ENCODE results near the gene OTUB2. TPM values are rescaled to one million over a fixed set of nuclear protein-coding genes. Genes with fewer than 3 reads are reported as not detected.

The OTUB2 gene
- polyA plus RNA-seq, 1 donor (not counting 4 experiments of a cell fraction or from before 2014, with no cell fraction given) = 2.6 TPM

DNA sequence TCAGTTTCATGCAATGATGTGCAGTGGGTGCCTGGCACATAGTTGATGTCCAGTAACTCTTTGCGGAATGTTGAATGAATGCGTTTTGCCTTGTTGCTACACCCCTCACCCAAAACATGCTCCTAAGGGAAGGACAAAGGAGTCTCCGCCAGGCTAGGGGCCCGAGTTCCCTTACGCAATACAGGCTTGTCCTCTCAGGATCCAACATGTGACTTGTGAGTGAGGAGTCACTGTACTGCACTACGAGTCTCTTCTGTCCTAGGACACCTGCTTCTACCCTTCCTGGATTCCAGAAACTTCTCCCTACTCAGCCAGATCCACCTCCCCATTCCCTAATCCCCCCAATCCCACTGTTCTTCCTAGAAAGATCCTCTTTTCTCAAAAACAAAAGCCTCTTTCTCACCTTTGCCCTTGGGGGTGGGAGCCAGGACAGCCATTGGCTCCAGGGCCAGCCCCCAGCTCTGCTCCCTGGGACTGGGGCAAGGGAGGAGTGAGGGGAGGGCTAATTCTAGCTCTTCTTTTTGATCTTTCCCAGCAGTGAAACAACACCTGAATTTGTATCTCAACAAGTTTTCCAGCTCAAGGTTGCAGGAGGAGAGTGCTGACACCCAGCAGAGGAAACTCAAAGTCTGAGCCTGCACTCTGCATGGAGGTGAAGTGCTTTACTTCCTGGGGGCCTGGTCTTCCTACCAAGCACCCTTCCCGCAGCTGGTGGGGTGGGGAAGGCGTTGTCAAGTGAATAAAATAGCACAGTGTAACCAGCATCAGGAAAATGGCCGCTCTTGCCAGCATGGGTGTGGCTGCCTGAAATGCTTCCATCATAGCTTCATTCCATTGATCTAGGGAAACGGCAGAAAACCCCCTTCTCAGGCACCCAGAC lies 3.4 kb upstream of the OTUB2 start:
- DNase-seq (ENCODE audit: low read depth, low spot score) (no peak), FAIRE-seq (no peak)
- Histone ChIP-seq H2AFZ (ENCODE audit: control insufficient read depth, low read length) (no peak overlapping the region), H3K36me3 (ENCODE audit: control insufficient read depth in 2 of 2, extremely low read depth in 1 of 2, insufficient read depth in 2 of 2, low read length in 2 of 2) (no peaks in the 10 kb centered on the region), H3K27me3 (ENCODE audit: control insufficient read depth, extremely low read depth, insufficient read depth, low read length) (no peaks in the 10 kb centered on the region), H3K9me1 (ENCODE audit: control insufficient read depth, extremely low read depth, insufficient read depth, low read length) (peaks cover 2% of the 10 kb centered on the region), H3K4me2 (ENCODE audit: control insufficient read depth, extremely low read depth, insufficient read depth, low read depth, low read length) (no peak overlapping the region), H4K20me1 (ENCODE audit: control insufficient read depth, extremely low read depth, insufficient read depth, low read length) (no peaks in the 10 kb centered on the region), H3K9me3 (ENCODE audit: control insufficient read depth, low read depth, low read length) (no peaks in the 10 kb centered on the region), H3K4me1 (ENCODE audit: control insufficient read depth, extremely low read depth, insufficient read depth, low read length) (peaks cover 10% of the 10 kb centered on the region), H3K27ac (ENCODE audit: control insufficient read depth, insufficient read depth, low read length) (no peak overlapping the region), H3K4me3 (ENCODE audit: control insufficient read depth in 2 of 3, extremely low read depth in 1 of 3, insufficient read depth in 2 of 3, low read depth in 1 of 3, low read length in 3 of 3) (no peak overlapping the region), H3K79me2 (ENCODE audit: control insufficient read depth, insufficient read depth, low read length) (no peaks in the 10 kb centered on the region), H3K9ac (ENCODE audit: control insufficient read depth, extremely low read depth, insufficient read depth, low read length) (no peak overlapping the region)
- dilution Hi-C loops (cut with MboI; ENCODE audit: extremely low pct_ligation_motif_present, low sequenced_read_pairs) = no loop called here
- TF ChIP-seq, protein P1, sequence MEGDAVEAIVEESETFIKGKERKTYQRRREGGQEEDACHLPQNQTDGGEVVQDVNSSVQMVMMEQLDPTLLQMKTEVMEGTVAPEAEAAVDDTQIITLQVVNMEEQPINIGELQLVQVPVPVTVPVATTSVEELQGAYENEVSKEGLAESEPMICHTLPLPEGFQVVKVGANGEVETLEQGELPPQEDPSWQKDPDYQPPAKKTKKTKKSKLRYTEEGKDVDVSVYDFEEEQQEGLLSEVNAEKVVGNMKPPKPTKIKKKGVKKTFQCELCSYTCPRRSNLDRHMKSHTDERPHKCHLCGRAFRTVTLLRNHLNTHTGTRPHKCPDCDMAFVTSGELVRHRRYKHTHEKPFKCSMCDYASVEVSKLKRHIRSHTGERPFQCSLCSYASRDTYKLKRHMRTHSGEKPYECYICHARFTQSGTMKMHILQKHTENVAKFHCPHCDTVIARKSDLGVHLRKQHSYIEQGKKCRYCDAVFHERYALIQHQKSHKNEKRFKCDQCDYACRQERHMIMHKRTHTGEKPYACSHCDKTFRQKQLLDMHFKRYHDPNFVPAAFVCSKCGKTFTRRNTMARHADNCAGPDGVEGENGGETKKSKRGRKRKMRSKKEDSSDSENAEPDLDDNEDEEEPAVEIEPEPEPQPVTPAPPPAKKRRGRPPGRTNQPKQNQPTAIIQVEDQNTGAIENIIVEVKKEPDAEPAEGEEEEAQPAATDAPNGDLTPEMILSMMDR (optimal IDR thresholded peaks at IDR 0.05 in 1 of 3, IDR thresholded peaks at IDR 0.05 in 1 of 3, conservative IDR thresholded peaks at IDR 0.05 in 1 of 3; ENCODE audit: extremely low read depth in 1 of 3, insufficient read depth in 2 of 3, low read length in 3 of 3) = no peak
- no peak for TF ChIP-seq EZH2 (IDR thresholded peaks at IDR 0.05; ENCODE audit: low read length)

GRCh38 chr14:94024549-94024948 lies 1.6 kb upstream of the OTUB2 start:
- dilution Hi-C loops (cut with MboI; ENCODE audit: extremely low pct_ligation_motif_present, low sequenced_read_pairs) = no loop called here
- TF ChIP-seq, protein P1 (optimal IDR thresholded peaks at IDR 0.05 in 1 of 3, IDR thresholded peaks at IDR 0.05 in 1 of 3, conservative IDR thresholded peaks at IDR 0.05 in 1 of 3; ENCODE audit: extremely low read depth in 1 of 3, insufficient read depth in 2 of 3, low read length in 3 of 3) = no peak
- no peak for TF ChIP-seq EZH2 (IDR thresholded peaks at IDR 0.05; ENCODE audit: low read length)

More at GRCh38 chr14:94024549-94024948, 1.6 kb upstream of the OTUB2 start:
- H3K9ac ChIP-seq (ENCODE audit: control insufficient read depth, extremely low read depth, insufficient read depth, low read length) = no peak overlapping the region
- no peak overlapping the region for H3K4me2 ChIP-seq (ENCODE audit: control insufficient read depth, extremely low read depth, insufficient read depth, low read depth, low read length)
- no peaks in the 10 kb centered on the region for H3K36me3 ChIP-seq (ENCODE audit: control insufficient read depth in 2 of 2, extremely low read depth in 1 of 2, insufficient read depth in 2 of 2, low read length in 2 of 2)
- DNase-seq (ENCODE audit: low read depth, low spot score) (no peak), FAIRE-seq (no peak)
- H3K79me2 ChIP-seq (ENCODE audit: control insufficient read depth, insufficient read depth, low read length) = no peaks in the 10 kb centered on the region
- no peaks in the 10 kb centered on the region for H3K27me3 ChIP-seq (ENCODE audit: control insufficient read depth, extremely low read depth, insufficient read depth, low read length)
- H3K27ac ChIP-seq (ENCODE audit: control insufficient read depth, insufficient read depth, low read length) = no peak overlapping the region
- H3K4me3 ChIP-seq (ENCODE audit: control insufficient read depth in 2 of 3, extremely low read depth in 1 of 3, insufficient read depth in 2 of 3, low read depth in 1 of 3, low read length in 3 of 3) = no peak overlapping the region
- H2AFZ ChIP-seq (ENCODE audit: control insufficient read depth, low read length) = no peak overlapping the region
- H3K9me1 ChIP-seq (ENCODE audit: control insufficient read depth, extremely low read depth, insufficient read depth, low read length) = peaks cover 6% of the 10 kb centered on the region
- no peaks in the 10 kb centered on the region for H3K9me3 ChIP-seq (ENCODE audit: control insufficient read depth, low read depth, low read length)
- peaks cover 3% of the 10 kb centered on the region for H4K20me1 ChIP-seq (ENCODE audit: control insufficient read depth, extremely low read depth, insufficient read depth, low read length)
- peaks cover 15% of the 10 kb centered on the region for H3K4me1 ChIP-seq (ENCODE audit: control insufficient read depth, extremely low read depth, insufficient read depth, low read length)
